Neural progenitor cell (in vitro differentiated cells): ENCODE data around the gene BNIPL. TPM values are rescaled to one million over a fixed set of nuclear protein-coding genes. Genes with fewer than 3 reads are reported as not detected.

Experiments
- DNase-seq: peaks from one replicate; pipeline ENCODE4 v3.0.0-alpha.2; 2016; ENCODE audit warnings: low spot score
- H2AFZ ChIP-seq: fragments of 200-600 bp; sonication (generic); replicated peaks from 2 replicates; pipeline ENCODE4 v1.6.1; 2016; ENCODE audit warnings: antibody characterized with exemption
- H3F3A ChIP-seq: fragments of 200-600 bp; sonication (generic); 2 replicates; pipeline ENCODE4 v1.6.1; 2016; ENCODE audit warnings: antibody characterized with exemption, low read depth
- H3K27ac ChIP-seq: fragments of 200-600 bp; sonication (generic); 2 replicates; pipeline ENCODE4 v1.5.1; 2016; ENCODE audit warnings: mild to moderate bottlenecking
- H3K27me3 ChIP-seq: fragments of 200-600 bp; sonication (generic); 2 replicates; pipeline ENCODE4 v1.6.1; 2016; ENCODE audit warnings: mild to moderate bottlenecking, moderate library complexity
- H3K36me3 ChIP-seq: fragments of 200-600 bp; sonication (generic); 2 replicates; pipeline ENCODE4 v1.5.1; 2016
- H3K4me1 ChIP-seq: fragments of 200-600 bp; sonication (generic); 2 replicates; pipeline ENCODE4 v1.6.1; 2016; ENCODE audit warnings: mixed run types
- H3K4me2 ChIP-seq: fragments of 200-600 bp; sonication (generic); 2 replicates; pipeline ENCODE4 v1.6.1; 2016
- H3K4me3 ChIP-seq: fragments of 200-600 bp; sonication (generic); 2 replicates; pipeline ENCODE4 v1.5.1; 2016
- H3K79me2 ChIP-seq: fragments of 200-600 bp; sonication (generic); 2 replicates; pipeline ENCODE4 v1.6.1; 2016; ENCODE audit warnings: low read depth
- H3K9ac ChIP-seq: fragments of 200-600 bp; sonication (generic); 2 replicates; pipeline ENCODE4 v1.6.1; 2016
- H3K9me3 ChIP-seq: fragments of 200-600 bp; sonication (generic); 2 replicates; pipeline ENCODE4 v1.5.1; 2016; ENCODE audit warnings: low read depth
- H4K20me1 ChIP-seq: fragments of 200-600 bp; sonication (generic); 2 replicates; pipeline ENCODE4 v1.6.1; 2016; ENCODE audit warnings: low read depth
- H3K27ac Mint-ChIP-seq: 3 replicates; pipeline ENCODE4 v1.8.0; 2021; ENCODE audit warnings: mixed read lengths
- H3K27me3 Mint-ChIP-seq: 2 replicates; pipeline ENCODE4 v1.8.0; 2022; ENCODE audit warnings: low read depth, mild to moderate bottlenecking, inconsistent platforms, moderate library complexity, mixed read lengths; ENCODE audit not compliant: insufficient read depth
- H3K36me3 Mint-ChIP-seq: 3 replicates; pipeline ENCODE4 v1.8.0; 2021; ENCODE audit warnings: mixed read lengths
- H3K4me1 Mint-ChIP-seq: 3 replicates; pipeline ENCODE4 v1.8.0; 2021; ENCODE audit warnings: mixed read lengths
- H3K4me3 Mint-ChIP-seq: 3 replicates; pipeline ENCODE4 v1.8.0; 2021; ENCODE audit warnings: mild to moderate bottlenecking, moderate library complexity, mixed read lengths
- H3K9me3 Mint-ChIP-seq: 3 replicates; pipeline ENCODE4 v1.8.0; 2020; ENCODE audit warnings: mixed read lengths
- CTCF ChIP-seq: fragments of 200-600 bp; sonication (generic); IDR thresholded peaks from 2 replicates; pipeline ENCODE4 v1.5.1; 2017; ENCODE audit warnings: antibody characterized with exemption, mild to moderate bottlenecking
- EZH2 ChIP-seq: fragments of 200-600 bp; sonication (generic); IDR thresholded peaks from 2 replicates; pipeline ENCODE4 v1.6.1; 2017; ENCODE audit warnings: antibody characterized with exemption, mild to moderate bottlenecking, moderate library complexity
- EZH2phosphoT487 ChIP-seq: fragments of 200-600 bp; sonication (generic); IDR thresholded peaks from 2 replicates; pipeline ENCODE4 v1.6.1; 2017; ENCODE audit warnings: antibody characterized with exemption
- total RNA-seq: library from RNA; depleted of rRNA; stranded (reverse); fragments of >200 nt; gene quantifications from 2 replicates; pipeline ENCODE4 v1.2.3, GENCODE V29; 2015; ENCODE audit warnings: low replicate concordance

The BNIPL gene
- total RNA-seq, 1 donor from 2014 or later, result 0.97 TPM

- peaks cover 25% of the 10 kb centered on the region for H3F3A ChIP-seq
- H3K4me1 Mint-ChIP-seq, result peaks cover 39% of the 10 kb centered on the region
- peaks cover 3% of the 10 kb centered on the region for H3K36me3 Mint-ChIP-seq
- peaks cover 21% of the 10 kb centered on the region for H3K4me1 ChIP-seq
- H4K20me1 ChIP-seq, result no peaks in the 10 kb centered on the region
- TF ChIP-seq EZH2 (no peak), CTCF (no peak), EZH2phosphoT487 (no peak)
- H3K27me3 ChIP-seq, result no peaks in the 10 kb centered on the region
- no peak overlapping the region for H3K4me2 ChIP-seq
- no peak overlapping the region for H2AFZ ChIP-seq
- H3K79me2 ChIP-seq, result peaks cover 11% of the 10 kb centered on the region
- H3K36me3 ChIP-seq, result no peaks in the 10 kb centered on the region
- no peaks in the 10 kb centered on the region for H3K9me3 ChIP-seq
- H3K9ac ChIP-seq, result no peak overlapping the region
- no peaks in the 10 kb centered on the region for H3K9me3 Mint-ChIP-seq
- H3K27me3 Mint-ChIP-seq, result peaks cover 4% of the 10 kb centered on the region
- no peak overlapping the region for H3K27ac Mint-ChIP-seq
- no peak overlapping the region for H3K4me3 ChIP-seq
- DNase-seq, result no peak
- H3K4me3 Mint-ChIP-seq, result peak overlapping the region; percentile 97
- H3K27ac ChIP-seq, result no peak overlapping the region
These were observed 26.1 kb upstream of the BNIPL start for GRCh38 chr1:151010346-151010726.

- H3F3A ChIP-seq, result peaks cover 18% of the 10 kb centered on the region
- no peaks in the 10 kb centered on the region for H3K9me3 ChIP-seq
- Mint-ChIP-seq H3K27ac (no peak overlapping the region), H3K36me3 (peaks cover 3% of the 10 kb centered on the region), H3K27me3 (peaks cover 4% of the 10 kb centered on the region), H3K4me3 (no peak overlapping the region), H3K4me1 (peaks cover 29% of the 10 kb centered on the region), H3K9me3 (no peaks in the 10 kb centered on the region)
- peaks cover 11% of the 10 kb centered on the region for H3K79me2 ChIP-seq
- no peak for TF ChIP-seq EZH2phosphoT487
- no peak for TF ChIP-seq CTCF
- TF ChIP-seq EZH2, result no peak
- no peak for DNase-seq
- no peaks in the 10 kb centered on the region for H3K36me3 ChIP-seq
- H3K4me1 ChIP-seq, result peaks cover 18% of the 10 kb centered on the region
- H3K4me3 ChIP-seq, result no peak overlapping the region
- no peak overlapping the region for H2AFZ ChIP-seq
- H4K20me1 ChIP-seq, result no peaks in the 10 kb centered on the region
- H3K9ac ChIP-seq, result no peak overlapping the region
- no peak overlapping the region for H3K4me2 ChIP-seq
- H3K27ac ChIP-seq, result no peak overlapping the region
- no peaks in the 10 kb centered on the region for H3K27me3 ChIP-seq
These were observed 25.1 kb upstream of the BNIPL start for GRCh38 chr1:151011154-151011850.

GRCh38 chr1:151012684-151013471, 23.5 kb upstream of the BNIPL start:
- H3K9ac ChIP-seq, result peak overlapping the region; percentile 34
- no peaks in the 10 kb centered on the region for H4K20me1 ChIP-seq
- H3K27me3 ChIP-seq, result no peaks in the 10 kb centered on the region
- TF ChIP-seq EZH2phosphoT487, result no peak
- Mint-ChIP-seq H3K36me3 (peaks cover 3% of the 10 kb centered on the region), H3K9me3 (no peaks in the 10 kb centered on the region), H3K4me1 (peaks cover 14% of the 10 kb centered on the region), H3K27ac (no peak overlapping the region), H3K4me3 (no peak overlapping the region), H3K27me3 (peaks cover 2% of the 10 kb centered on the region)
- peaks cover 7% of the 10 kb centered on the region for H3K4me1 ChIP-seq
- H3K4me3 ChIP-seq, result no peak overlapping the region
- H3K9me3 ChIP-seq, result no peaks in the 10 kb centered on the region
- H3K4me2 ChIP-seq, result no peak overlapping the region
- H3K27ac ChIP-seq, result no peak overlapping the region
- no peak overlapping the region for H2AFZ ChIP-seq
- DNase-seq, result no peak
- H3K79me2 ChIP-seq, result peaks cover 11% of the 10 kb centered on the region
- peaks cover 2% of the 10 kb centered on the region for H3F3A ChIP-seq
- H3K36me3 ChIP-seq, result no peaks in the 10 kb centered on the region

GRCh38 chr1:151013518-151013917, 22.9 kb upstream of the BNIPL start:
- no peaks in the 10 kb centered on the region for H3K36me3 ChIP-seq
- no peak overlapping the region for H2AFZ ChIP-seq
- no peaks in the 10 kb centered on the region for H3F3A ChIP-seq
- Mint-ChIP-seq H3K27me3 (peaks cover 2% of the 10 kb centered on the region), H3K4me3 (no peak overlapping the region), H3K27ac (no peak overlapping the region), H3K4me1 (peaks cover 9% of the 10 kb centered on the region), H3K9me3 (no peaks in the 10 kb centered on the region), H3K36me3 (peaks cover 3% of the 10 kb centered on the region)
- H3K4me2 ChIP-seq, result no peak overlapping the region
- no peaks in the 10 kb centered on the region for H3K9me3 ChIP-seq
- no peak for DNase-seq
- no peaks in the 10 kb centered on the region for H4K20me1 ChIP-seq
- no peaks in the 10 kb centered on the region for H3K27me3 ChIP-seq
- no peak overlapping the region for H3K9ac ChIP-seq
- H3K4me3 ChIP-seq, result no peak overlapping the region
- peaks cover 11% of the 10 kb centered on the region for H3K79me2 ChIP-seq
- H3K4me1 ChIP-seq, result peaks cover 6% of the 10 kb centered on the region
- no peak for TF ChIP-seq EZH2
- no peak for TF ChIP-seq CTCF
- no peak for TF ChIP-seq EZH2phosphoT487
- no peak overlapping the region for H3K27ac ChIP-seq
